HEK293 (cell line): ENCODE data around the gene PRICKLE1.

Experiments
- CTCF ChIA-PET: fragments of 350-600 bp; formaldehyde crosslinking; extraction: SDS; loops from one replicate; lab custom pipeline; 2021; ENCODE audit warnings: antibody characterized with exemption; lab: Yijun Ruan, JAX
- POLR2A ChIA-PET: fragments of 300-600 bp; formaldehyde crosslinking; extraction: SDS; loops from one replicate; lab custom pipeline; 2020; ENCODE audit warnings: antibody characterized with exemption, inconsistent platforms; lab: Yijun Ruan, JAX
- H3K27ac ChIP-seq: fragments of 200-500 bp; sonication (Bioruptor generic); 2 replicates; pipeline ENCODE4 v1.5.1; 2014; ENCODE audit warnings: low read depth, low read length, control low read depth, inconsistent platforms; ENCODE audit errors: extremely low read depth
- H3K36me3 ChIP-seq, 2 experiments: fragments of 200-500 bp in 1 of 2; sonication (Bioruptor generic) in 1 of 2; 1 replicate in 1 of 2; 2 replicates in 1 of 2; pipeline ENCODE4 v1.5.1; 2014 to 2017; ENCODE audit warnings: inconsistent platforms in 2 of 2, low read length in 2 of 2; ENCODE audit not compliant: control insufficient read depth in 2 of 2, insufficient read depth in 1 of 2
- H3K4me1 ChIP-seq: fragments of 200-500 bp; sonication (Bioruptor generic); 2 replicates; pipeline ENCODE4 v1.5.1; 2014; ENCODE audit warnings: mild to moderate bottlenecking, low read length, inconsistent platforms; ENCODE audit not compliant: control insufficient read depth, insufficient read depth
- H3K4me3 ChIP-seq: 2 replicates; pipeline ENCODE4 v1.5.1; 2011; ENCODE audit warnings: low read depth, mild to moderate bottlenecking, control low read depth, low read length, moderate library complexity
- H3K9me3 ChIP-seq: fragments of 200-500 bp; sonication (Bioruptor generic); 2 replicates; pipeline ENCODE4 v1.5.1; 2014; ENCODE audit warnings: low read depth, low read length, inconsistent platforms; ENCODE audit not compliant: control insufficient read depth, insufficient read depth
- FEZF1 ChIP-seq: fragments of 450-650 bp; formaldehyde crosslinking; IDR thresholded peaks from 2 replicates; pipeline ENCODE4 v1.5.1; 2016; ENCODE audit warnings: missing biosample characterization, missing genetic modification characterization
- REST ChIP-seq: fragments of 450-650 bp; formaldehyde crosslinking; IDR thresholded peaks from 2 replicates; pipeline ENCODE4 v1.5.1; 2016; ENCODE audit warnings: missing biosample characterization, missing genetic modification characterization
- SP2 ChIP-seq: fragments of 450-650 bp; formaldehyde crosslinking; IDR thresholded peaks from 2 replicates; pipeline ENCODE4 v1.5.1; 2016; ENCODE audit warnings: missing biosample characterization, missing genetic modification characterization
- ZNF16 ChIP-seq: fragments of 450-650 bp; formaldehyde crosslinking; IDR thresholded peaks from 2 replicates; pipeline ENCODE4 v1.5.1; 2016; ENCODE audit warnings: low read depth, missing biosample characterization, missing genetic modification characterization
- ZNF223 ChIP-seq: fragments of 450-650 bp; formaldehyde crosslinking; IDR thresholded peaks from 2 replicates; pipeline ENCODE4 v1.5.1; 2016; ENCODE audit warnings: missing biosample characterization, missing genetic modification characterization
- ZNF335 ChIP-seq: fragments of 450-650 bp; formaldehyde crosslinking; conservative IDR thresholded peaks from 2 replicates; pipeline ENCODE4 v1.5.1; 2016; ENCODE audit warnings: missing biosample characterization, missing genetic modification characterization
- ZNF354C ChIP-seq: fragments of 450-650 bp; formaldehyde crosslinking; IDR thresholded peaks from 2 replicates; pipeline ENCODE4 v1.5.1; 2016; ENCODE audit warnings: missing biosample characterization, missing genetic modification characterization, low read depth, borderline replicate concordance
- ZNF558 ChIP-seq: fragments of 450-650 bp; formaldehyde crosslinking; IDR thresholded peaks from 2 replicates; pipeline ENCODE4 v1.5.1; 2016; ENCODE audit warnings: missing biosample characterization, missing genetic modification characterization
- ZNF600 ChIP-seq: fragments of 450-650 bp; formaldehyde crosslinking; IDR thresholded peaks from 2 replicates; pipeline ENCODE4 v1.5.1; 2016; ENCODE audit warnings: missing biosample characterization, missing genetic modification characterization
- ZNF670 ChIP-seq: fragments of 450-650 bp; formaldehyde crosslinking; IDR thresholded peaks from 2 replicates; pipeline ENCODE4 v1.5.1; 2016; ENCODE audit warnings: missing biosample characterization, missing genetic modification characterization, low read depth
- ZNF704 ChIP-seq: fragments of 450-650 bp; formaldehyde crosslinking; IDR thresholded peaks from 2 replicates; pipeline ENCODE4 v1.5.1; 2016; ENCODE audit warnings: missing biosample characterization, missing genetic modification characterization
- ZSCAN30 ChIP-seq: fragments of 450-650 bp; IDR thresholded peaks from 2 replicates; pipeline ENCODE4 v1.5.1; 2018; ENCODE audit warnings: missing biosample characterization, mild to moderate bottlenecking, missing genetic modification characterization, moderate library complexity
- TF ChIP-seq, protein P1 (sequence below): fragments of 450-650 bp; formaldehyde crosslinking; IDR thresholded peaks from 2 replicates; pipeline ENCODE4 v1.5.1; 2016; ENCODE audit warnings: missing biosample characterization, missing genetic modification characterization
- TF ChIP-seq, protein P2 (sequence below): fragments of 450-650 bp; formaldehyde crosslinking; IDR thresholded peaks from 2 replicates; pipeline ENCODE4 v1.5.1; 2016; ENCODE audit warnings: missing biosample characterization, missing genetic modification characterization
- TF ChIP-seq, protein P3 (sequence below): fragments of 450-650 bp; formaldehyde crosslinking; conservative IDR thresholded peaks from 2 replicates; pipeline ENCODE4 v1.5.1; 2016; ENCODE audit warnings: low read depth, missing biosample characterization, missing genetic modification characterization

PRICKLE1 gene

DNA sequence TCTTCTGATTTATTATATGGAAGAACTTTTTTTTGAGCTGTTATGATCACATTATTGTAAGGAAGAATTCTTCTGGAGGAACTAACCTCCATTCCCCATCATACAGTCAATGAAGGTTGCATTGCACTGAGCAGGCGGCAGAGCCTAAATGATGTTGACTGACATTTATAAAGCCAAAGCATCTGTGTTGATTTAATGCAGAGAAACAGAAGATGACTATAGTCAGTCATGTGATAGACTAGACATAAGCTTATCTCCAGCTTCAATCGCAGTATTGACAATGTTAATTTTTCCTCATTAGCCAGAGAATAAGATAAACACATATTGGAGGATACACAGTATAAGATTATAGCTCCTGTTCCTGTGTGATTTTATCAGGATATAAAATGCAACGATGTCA, 82.0 kb downstream of the PRICKLE1 start (continued):
- TF ChIP-seq, protein P1, sequence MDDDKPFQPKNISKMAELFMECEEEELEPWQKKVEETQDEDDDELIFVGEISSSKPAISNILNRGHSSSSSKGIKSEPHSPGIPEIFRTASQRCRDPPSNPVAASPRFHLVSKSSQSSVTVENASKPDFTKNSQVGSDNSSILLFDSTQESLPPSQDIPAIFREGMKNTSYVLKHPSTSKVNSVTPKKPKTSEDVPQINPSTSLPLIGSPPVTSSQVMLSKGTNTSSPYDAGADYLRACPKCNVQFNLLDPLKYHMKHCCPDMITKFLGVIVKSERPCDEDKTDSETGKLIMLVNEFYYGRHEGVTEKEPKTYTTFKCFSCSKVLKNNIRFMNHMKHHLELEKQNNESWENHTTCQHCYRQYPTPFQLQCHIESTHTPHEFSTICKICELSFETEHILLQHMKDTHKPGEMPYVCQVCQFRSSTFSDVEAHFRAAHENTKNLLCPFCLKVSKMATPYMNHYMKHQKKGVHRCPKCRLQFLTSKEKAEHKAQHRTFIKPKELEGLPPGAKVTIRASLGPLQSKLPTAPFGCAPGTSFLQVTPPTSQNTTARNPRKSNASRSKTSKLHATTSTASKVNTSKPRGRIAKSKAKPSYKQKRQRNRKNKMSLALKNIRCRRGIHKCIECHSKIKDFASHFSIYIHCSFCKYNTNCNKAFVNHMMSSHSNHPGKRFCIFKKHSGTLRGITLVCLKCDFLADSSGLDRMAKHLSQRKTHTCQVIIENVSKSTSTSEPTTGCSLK = no peak
- TF ChIP-seq FEZF1 (tag by site-specific recombination) = no peak
- no peak for TF ChIP-seq ZNF354C
- TF ChIP-seq REST = no peak
- TF ChIP-seq, protein P2, sequence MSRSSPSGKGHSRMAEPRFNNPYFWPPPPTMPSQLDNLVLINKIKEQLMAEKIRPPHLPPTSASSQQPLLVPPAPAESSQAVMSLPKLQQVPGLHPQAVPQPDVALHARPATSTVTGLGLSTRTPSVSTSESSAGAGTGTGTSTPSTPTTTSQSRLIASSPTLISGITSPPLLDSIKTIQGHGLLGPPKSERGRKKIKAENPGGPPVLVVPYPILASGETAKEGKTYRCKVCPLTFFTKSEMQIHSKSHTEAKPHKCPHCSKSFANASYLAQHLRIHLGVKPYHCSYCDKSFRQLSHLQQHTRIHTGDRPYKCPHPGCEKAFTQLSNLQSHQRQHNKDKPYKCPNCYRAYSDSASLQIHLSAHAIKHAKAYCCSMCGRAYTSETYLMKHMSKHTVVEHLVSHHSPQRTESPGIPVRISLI (tag by site-specific recombination) = no peak
- no peak for TF ChIP-seq ZNF558
- no peak for TF ChIP-seq ZNF335 (tag by site-specific recombination)
- no peak for TF ChIP-seq ZNF16
- no peak for TF ChIP-seq SP2 (tag by site-specific recombination)

DNA sequence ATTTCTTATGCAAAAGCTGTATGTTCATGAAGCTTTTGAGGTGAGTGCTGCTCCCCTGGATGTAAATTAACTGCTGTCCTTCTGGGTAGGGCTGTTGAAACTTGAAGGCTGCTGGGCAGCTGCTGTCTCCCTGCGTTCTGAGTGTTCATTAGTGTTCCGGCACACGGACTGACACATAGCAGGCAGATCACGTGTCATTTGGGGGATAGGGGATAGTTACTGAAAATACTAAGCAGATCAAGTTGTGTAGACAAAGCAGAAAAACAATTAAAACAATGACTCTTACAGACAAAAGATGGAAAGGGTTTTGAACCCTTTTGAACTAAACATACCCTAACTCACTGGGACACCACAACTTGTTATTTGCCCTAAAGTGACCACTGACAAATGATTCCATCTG, 82.5 kb downstream of the PRICKLE1 start:
- Histone ChIP-seq H3K9me3 (no peaks in the 10 kb centered on the region), H3K27ac (no peak overlapping the region), H3K4me3 (no peak overlapping the region), H3K4me1 (peaks cover 15% of the 10 kb centered on the region), H3K36me3 (no peaks in the 10 kb centered on the region)
- TF ChIP-seq ZNF223 (no peak), ZNF600 (tag by site-specific recombination) (0 out of 2 replicates have a peak, but pooled peaks have one; percentile 31), ZNF670 (no peak), ZNF704 (no peak), ZSCAN30 (tag by site-specific recombination) (no peak)
- TF ChIP-seq, protein P3, sequence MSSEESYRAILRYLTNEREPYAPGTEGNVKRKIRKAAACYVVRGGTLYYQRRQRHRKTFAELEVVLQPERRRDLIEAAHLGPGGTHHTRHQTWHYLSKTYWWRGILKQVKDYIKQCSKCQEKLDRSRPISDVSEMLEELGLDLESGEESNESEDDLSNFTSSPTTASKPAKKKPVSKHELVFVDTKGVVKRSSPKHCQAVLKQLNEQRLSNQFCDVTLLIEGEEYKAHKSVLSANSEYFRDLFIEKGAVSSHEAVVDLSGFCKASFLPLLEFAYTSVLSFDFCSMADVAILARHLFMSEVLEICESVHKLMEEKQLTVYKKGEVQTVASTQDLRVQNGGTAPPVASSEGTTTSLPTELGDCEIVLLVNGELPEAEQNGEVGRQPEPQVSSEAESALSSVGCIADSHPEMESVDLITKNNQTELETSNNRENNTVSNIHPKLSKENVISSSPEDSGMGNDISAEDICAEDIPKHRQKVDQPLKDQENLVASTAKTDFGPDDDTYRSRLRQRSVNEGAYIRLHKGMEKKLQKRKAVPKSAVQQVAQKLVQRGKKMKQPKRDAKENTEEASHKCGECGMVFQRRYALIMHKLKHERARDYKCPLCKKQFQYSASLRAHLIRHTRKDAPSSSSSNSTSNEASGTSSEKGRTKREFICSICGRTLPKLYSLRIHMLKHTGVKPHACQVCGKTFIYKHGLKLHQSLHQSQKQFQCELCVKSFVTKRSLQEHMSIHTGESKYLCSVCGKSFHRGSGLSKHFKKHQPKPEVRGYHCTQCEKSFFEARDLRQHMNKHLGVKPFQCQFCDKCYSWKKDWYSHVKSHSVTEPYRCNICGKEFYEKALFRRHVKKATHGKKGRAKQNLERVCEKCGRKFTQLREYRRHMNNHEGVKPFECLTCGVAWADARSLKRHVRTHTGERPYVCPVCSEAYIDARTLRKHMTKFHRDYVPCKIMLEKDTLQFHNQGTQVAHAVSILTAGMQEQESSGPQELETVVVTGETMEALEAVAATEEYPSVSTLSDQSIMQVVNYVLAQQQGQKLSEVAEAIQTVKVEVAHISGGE (tag by site-specific recombination) = no peak
- ChIA-PET CTCF (no interaction called here), POLR2A (no interaction called here)
